SJSA1 (cell line): Measurements from ENCODE around the gene SFXN4. TPM values are rescaled to one million over a fixed set of nuclear protein-coding genes. Genes with fewer than 3 reads are reported as not detected.
"Not testable (repeated sequence)": the region's sequence is repeated elsewhere in the genome, so short reads cannot be mapped to it uniquely, and the experiment has no call there.

Source experiments
- DNase-seq, 2 experiments: peaks; one replicate each; pipeline ENCODE4 v3.0.0-alpha.2; 2015 to 2020; ENCODE audit warnings: low spot score in 2 of 2, low read depth in 1 of 2
- H3K27ac ChIP-seq: fragments of 250-450 bp; sonication (Bioruptor Pico); 2 replicates; pipeline ENCODE4 v1.5.1; 2020; ENCODE audit warnings: mild to moderate bottlenecking, moderate library complexity
- H3K27me3 ChIP-seq: fragments of 250-450 bp; sonication (Bioruptor Pico); replicated peaks from 2 replicates; pipeline ENCODE4 v1.5.1; 2020; ENCODE audit warnings: mild to moderate bottlenecking, moderate library complexity
- H3K36me3 ChIP-seq: fragments of 250-450 bp; sonication (Bioruptor Pico); 2 replicates; pipeline ENCODE4 v1.5.1; 2020; ENCODE audit warnings: mild to moderate bottlenecking
- H3K4me1 ChIP-seq: fragments of 250-450 bp; sonication (Bioruptor Pico); replicated peaks from 2 replicates; pipeline ENCODE4 v1.6.1; 2021; ENCODE audit warnings: mild to moderate bottlenecking
- H3K4me3 ChIP-seq: fragments of 250-450 bp; sonication (Bioruptor Pico); 2 replicates; pipeline ENCODE4 v1.5.1; 2020; ENCODE audit warnings: mild to moderate bottlenecking
- H3K9me3 ChIP-seq: fragments of 250-450 bp; sonication (Bioruptor Pico); replicated peaks from 2 replicates; pipeline ENCODE4 v1.5.1; 2020; ENCODE audit warnings: mild to moderate bottlenecking
- total RNA-seq: library from RNA; depleted of rRNA; stranded (reverse); fragments of >200 nt; shearing (Covaris generic); gene quantifications from 2 replicates; pipeline ENCODE4 v1.2.3, GENCODE V29; 2014; rRNA removed

The SFXN4 gene
- total RNA-seq, 1 experiment from 2014 or later, result 46.2 TPM

DNA sequence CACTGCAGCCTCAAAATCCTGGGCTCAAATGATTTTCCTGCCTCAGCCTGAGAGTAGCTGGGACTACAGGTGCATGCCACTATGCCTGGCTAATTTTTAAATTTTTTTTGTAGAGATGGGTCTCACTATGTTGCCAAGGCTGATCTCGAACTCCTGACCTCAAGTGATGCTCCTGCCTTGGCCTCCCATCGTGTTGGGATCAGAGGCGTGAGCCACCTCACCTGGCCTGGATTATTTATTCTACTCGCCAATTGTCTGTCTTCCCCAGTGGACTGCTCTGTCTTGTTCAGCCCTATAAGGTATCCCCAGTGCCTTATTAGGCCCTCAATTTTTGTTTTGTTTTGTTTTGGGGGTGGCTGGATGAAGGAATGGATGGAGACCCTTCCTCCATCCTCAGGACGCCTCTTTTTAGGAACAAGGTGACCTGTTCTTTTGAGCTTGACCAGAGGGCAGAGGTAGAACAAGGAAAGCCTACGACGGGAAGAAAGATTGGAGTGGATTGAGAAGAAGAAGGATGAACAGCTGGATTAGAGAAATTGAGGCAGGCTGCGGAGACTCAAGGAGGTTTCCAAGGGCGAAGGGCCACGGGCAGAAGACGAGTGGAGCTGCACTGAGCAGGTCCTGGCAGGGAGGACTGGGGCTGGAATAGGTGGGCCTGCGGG lies 62.1 kb downstream of the SFXN4 start:
- no peaks in the 10 kb centered on the region for H3K27me3 ChIP-seq
- peaks cover 17% of the 10 kb centered on the region for H3K4me1 ChIP-seq
- H3K9me3 ChIP-seq, result no peaks in the 10 kb centered on the region; the same call in 1 of the 2 replicates
- no peak for DNase-seq
- H3K36me3 ChIP-seq, result peaks cover 8% of the 10 kb centered on the region
- no peak overlapping the region for H3K4me3 ChIP-seq
- no peak overlapping the region for H3K27ac ChIP-seq

GRCh38 chr10:119101366-119102098 lies 64.0 kb downstream of the SFXN4 start:
- no peak for DNase-seq
- Histone ChIP-seq H3K36me3 (peaks cover 3% of the 10 kb centered on the region; the same call in 1 of the 2 replicates), H3K4me3 (no peak overlapping the region), H3K27ac (no peak overlapping the region), H3K9me3 (no peaks in the 10 kb centered on the region; the same call in 1 of the 2 replicates), H3K27me3 (no peaks in the 10 kb centered on the region), H3K4me1 (peaks cover 17% of the 10 kb centered on the region)

GRCh38 chr10:119100434-119101238 lies 64.9 kb downstream of the SFXN4 start:
- H3K36me3 ChIP-seq, result peaks cover 3% of the 10 kb centered on the region; the same call in 1 of the 2 replicates
- H3K4me3 ChIP-seq, result no peak overlapping the region
- H3K9me3 ChIP-seq, result no peaks in the 10 kb centered on the region; the same call in 1 of the 2 replicates
- H3K4me1 ChIP-seq, result peaks cover 17% of the 10 kb centered on the region
- DNase-seq, result no peak
- H3K27ac ChIP-seq, result no peak overlapping the region
- H3K27me3 ChIP-seq, result no peaks in the 10 kb centered on the region

GRCh38 chr10:119098576-119098975 lies 66.9 kb downstream of the SFXN4 start:
- H3K36me3 ChIP-seq, result no peaks in the 10 kb centered on the region
- H3K4me1 ChIP-seq, result 0 out of 2 replicates have a peak, but pooled peaks cover 4% of the 10 kb centered on the region
- H3K27me3 ChIP-seq, result no peaks in the 10 kb centered on the region
- H3K4me3 ChIP-seq, result no peak overlapping the region
- no peak for DNase-seq
- no peaks in the 10 kb centered on the region for H3K9me3 ChIP-seq
- no peak overlapping the region for H3K27ac ChIP-seq

DNA sequence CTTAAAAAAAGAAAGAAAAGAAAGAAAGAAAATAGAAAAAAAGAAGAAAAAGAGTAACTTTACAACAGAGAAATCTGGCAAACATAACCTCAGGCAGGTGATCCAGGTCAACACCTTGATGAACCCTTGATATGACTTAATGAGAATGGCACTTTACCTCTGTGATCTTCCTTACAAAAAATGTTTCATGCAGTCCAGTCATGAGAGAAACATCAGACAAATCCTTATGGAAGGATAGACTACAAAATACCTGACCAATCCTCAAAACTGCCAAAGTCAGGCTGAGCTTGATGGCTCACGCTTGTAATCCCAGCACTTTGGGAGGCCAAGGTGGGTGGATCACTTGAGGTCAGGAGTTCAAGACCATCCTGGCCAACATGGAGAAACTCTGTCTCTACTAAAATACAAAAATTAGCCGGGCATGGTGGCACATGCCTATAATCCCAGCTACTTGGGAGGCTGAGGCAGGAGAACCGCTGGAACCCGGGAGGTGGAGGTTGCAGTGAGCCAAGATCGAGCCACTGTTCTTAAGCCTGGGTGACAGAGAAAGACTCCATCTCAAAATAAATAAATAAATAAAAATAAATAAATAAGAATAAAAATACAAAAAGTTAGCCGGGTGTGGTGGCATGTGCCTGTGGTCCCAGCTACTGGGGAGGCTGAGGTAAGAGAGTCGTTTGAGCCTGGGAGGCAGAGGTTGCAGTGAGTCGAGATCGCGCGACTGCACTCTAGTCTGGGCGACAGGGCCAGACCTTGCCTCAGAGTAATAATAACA lies 68.7 kb downstream of the SFXN4 start:
- H3K4me3 ChIP-seq, H3K36me3 ChIP-seq, H3K4me1 ChIP-seq, H3K27ac ChIP-seq, H3K9me3 ChIP-seq, DNase-seq, H3K27me3 ChIP-seq: not testable (repeated sequence)

DNA sequence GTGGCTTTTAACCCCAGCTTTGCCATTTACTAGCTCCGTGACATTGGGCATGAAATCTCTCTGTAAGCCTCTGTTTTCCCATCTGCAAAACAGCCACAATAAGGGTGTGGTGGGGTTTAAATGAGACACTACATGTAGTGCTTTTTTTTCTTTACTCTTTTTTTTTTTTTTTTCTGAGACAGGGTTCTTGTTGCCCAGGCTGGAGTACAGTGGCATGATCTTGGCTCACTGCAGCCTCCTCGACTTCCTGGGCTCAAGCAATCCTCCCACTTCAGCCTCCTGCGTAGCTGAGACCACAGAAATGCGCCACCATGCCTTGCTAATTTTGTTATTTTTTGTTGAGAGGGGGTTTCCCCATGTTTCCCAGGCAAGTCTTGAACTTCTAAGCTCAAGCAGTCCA lies 69.9 kb downstream of the SFXN4 start:
- DNase-seq, result no peak
- no peaks in the 10 kb centered on the region for H3K9me3 ChIP-seq
- H3K4me1 ChIP-seq, result peaks cover 8% of the 10 kb centered on the region
- H3K27me3 ChIP-seq, result no peaks in the 10 kb centered on the region
- no peak overlapping the region for H3K4me3 ChIP-seq
- H3K27ac ChIP-seq, result no peak overlapping the region
- H3K36me3 ChIP-seq, result no peaks in the 10 kb centered on the region

DNA sequence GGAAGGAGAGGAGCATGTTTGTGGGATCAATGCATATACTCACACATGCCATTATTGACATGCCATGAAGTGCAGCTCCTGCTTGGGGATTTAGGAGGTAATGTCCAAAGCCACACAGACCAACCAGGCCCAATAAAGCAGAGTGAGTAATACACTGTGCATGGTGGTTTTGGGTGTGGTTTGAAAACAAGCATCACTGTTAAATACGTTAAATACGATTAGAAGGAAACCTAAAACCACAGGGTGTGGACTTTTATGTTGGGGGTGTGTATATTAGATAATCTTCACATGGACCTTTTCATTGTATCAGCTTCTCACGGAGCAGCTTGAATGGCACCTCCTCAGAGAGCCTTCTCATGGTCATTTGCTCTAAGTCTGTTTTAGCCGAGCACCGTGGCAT lies 74.5 kb downstream of the SFXN4 start:
- Histone ChIP-seq H3K9me3 (no peaks in the 10 kb centered on the region), H3K4me3 (no peak overlapping the region), H3K27me3 (no peaks in the 10 kb centered on the region), H3K36me3 (no peaks in the 10 kb centered on the region), H3K27ac (peak overlapping the region; percentile 13; the same call in 1 of the 2 replicates), H3K4me1 (peaks cover 14% of the 10 kb centered on the region)
- peak; percentile 60 to 71 for DNase-seq

Other genes starting within 250 kb of the SFXN4 start
- gene NANOS1, start 136.0 kb downstream of the SFXN4 start, total RNA-seq, result 0.71 and 2.7 TPM in 2 replicates
- gene EIF3A, start 84.9 kb downstream of the SFXN4 start, total RNA-seq, result 86.0 and 89.5 TPM in 2 replicates
- 40.6 and 48.4 TPM in 2 replicates for gene DENND10, start 61.6 kb downstream of the SFXN4 start, total RNA-seq
- 304 and 376 TPM in 2 replicates for gene PRDX3, start 13.1 kb upstream of the SFXN4 start, total RNA-seq
- 19.4 TPM in 2 replicates for gene GRK5, start 41.9 kb upstream of the SFXN4 start, total RNA-seq